ENCODE results near the gene CIROP. TPM values are rescaled to one million over a fixed set of nuclear protein-coding genes. Genes with fewer than 3 reads are reported as not detected.

Gene CIROP
- total RNA-seq, 4 donors from 2014 or later: 0.19 TPM; not detected in 3

DNA sequence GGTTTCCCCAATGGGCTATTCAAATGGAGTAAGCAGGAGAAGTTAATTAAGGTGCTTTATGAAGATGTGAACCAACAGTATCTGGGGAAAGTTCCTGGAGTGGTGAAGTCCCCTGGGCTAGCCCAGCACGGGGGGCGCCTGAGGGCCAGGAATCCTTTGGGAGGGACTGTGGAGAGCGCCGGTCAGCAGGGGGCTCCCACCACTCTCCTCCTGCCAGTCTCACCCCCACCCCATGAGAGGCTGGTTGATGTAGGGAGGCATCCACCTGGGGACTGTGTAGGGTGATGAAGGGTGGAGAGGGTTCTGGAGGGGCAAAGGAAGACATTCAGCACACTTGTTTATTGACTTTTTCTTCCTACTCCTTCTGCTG lies 9.9 kb upstream of the CIROP start:
- TF ChIP-seq CTCF (IDR thresholded peaks at IDR 0.05) (no peak), EP300 (IDR thresholded peaks at IDR 0.05) (no peak), POLR2AphosphoS5 (IDR thresholded peaks at IDR 0.05) (no peak), POLR2A (IDR thresholded peaks at IDR 0.05; ENCODE audit: low read depth) (no peak)
- no peak for DNase-seq (ENCODE audit: extremely low spot score)

GRCh38 chr14:23114120-23114458 lies 9.3 kb upstream of the CIROP start:
- no peaks in the 10 kb centered on the region for H3K9me3 ChIP-seq
- H3K4me3 ChIP-seq: no peak overlapping the region
- intact Hi-C loops (cut with DNase I): no loop called here
- H3K4me1 ChIP-seq: peaks cover 0 to 6% (median 0%) of the 10 kb centered on the region in 4 donors
- no peak for DNase-seq (ENCODE audit: extremely low spot score)
- 88% methylated on average over 5 of the region's 5 CpGs for WGBS
- H3K27me3 ChIP-seq: peaks cover 0 to 58% (median 0%) of the 10 kb centered on the region in 4 donors
- no peak overlapping the region for H3K27ac ChIP-seq (replicated peaks in 1 of 4)
- no peaks in the 10 kb centered on the region for H3K36me3 ChIP-seq
- TF ChIP-seq POLR2A (IDR thresholded peaks at IDR 0.05; ENCODE audit: low read depth): no peak
- no peak for TF ChIP-seq POLR2AphosphoS5 (IDR thresholded peaks at IDR 0.05)
- no peak for TF ChIP-seq CTCF (IDR thresholded peaks at IDR 0.05)
- no peak for TF ChIP-seq EP300 (IDR thresholded peaks at IDR 0.05)

More for the DNA sequence above, 9.9 kb upstream of the CIROP start:
- Histone ChIP-seq H3K27ac (replicated peaks in 1 of 4) (no peak overlapping the region), H3K27me3 (peaks cover 0 to 58% (median 0%) of the 10 kb centered on the region in 4 donors), H3K36me3 (no peaks in the 10 kb centered on the region), H3K9me3 (no peaks in the 10 kb centered on the region), H3K4me3 (no peak overlapping the region), H3K4me1 (peaks cover 0 to 6% (median 0%) of the 10 kb centered on the region in 4 donors)
- 64% methylated on average over 4 of the region's 4 CpGs for WGBS
- intact Hi-C loops (cut with DNase I): no loop called here

- Histone ChIP-seq H3K9me3 (no peaks in the 10 kb centered on the region), H3K27me3 (peaks cover 0 to 58% (median 0%) of the 10 kb centered on the region in 4 donors), H3K36me3 (no peaks in the 10 kb centered on the region), H3K4me1 (peaks cover 0 to 6% (median 0%) of the 10 kb centered on the region in 4 donors), H3K27ac (replicated peaks in 1 of 4) (no peak overlapping the region), H3K4me3 (no peak overlapping the region)
- intact Hi-C loops (cut with DNase I): no loop called here
- no peak for TF ChIP-seq CTCF (IDR thresholded peaks at IDR 0.05)
- DNase-seq (ENCODE audit: extremely low spot score): no peak
- 54% methylated on average over 4 of the region's 10 CpGs for WGBS
Measured at GRCh38 chr14:23113431-23114119, 8.8 kb upstream of the CIROP start.

- no peak overlapping the region for H3K4me3 ChIP-seq
- DNase-seq (ENCODE audit: extremely low spot score): no peak
- no peaks in the 10 kb centered on the region for H3K9me3 ChIP-seq
- TF ChIP-seq POLR2A (IDR thresholded peaks at IDR 0.05; ENCODE audit: low read depth): no peak
- H3K36me3 ChIP-seq: no peaks in the 10 kb centered on the region
- peaks cover 0 to 50% (median 0%) of the 10 kb centered on the region in 4 donors for H3K27me3 ChIP-seq
- H3K27ac ChIP-seq (replicated peaks in 1 of 4): no peak overlapping the region
- H3K4me1 ChIP-seq: peaks cover 0 to 6% (median 0%) of the 10 kb centered on the region in 4 donors
- intact Hi-C loops (cut with DNase I): no loop called here
- WGBS: 46% methylated on average over 9 of the region's 12 CpGs
Measured at GRCh38 chr14:23112359-23113178, 7.8 kb upstream of the CIROP start.

DNA sequence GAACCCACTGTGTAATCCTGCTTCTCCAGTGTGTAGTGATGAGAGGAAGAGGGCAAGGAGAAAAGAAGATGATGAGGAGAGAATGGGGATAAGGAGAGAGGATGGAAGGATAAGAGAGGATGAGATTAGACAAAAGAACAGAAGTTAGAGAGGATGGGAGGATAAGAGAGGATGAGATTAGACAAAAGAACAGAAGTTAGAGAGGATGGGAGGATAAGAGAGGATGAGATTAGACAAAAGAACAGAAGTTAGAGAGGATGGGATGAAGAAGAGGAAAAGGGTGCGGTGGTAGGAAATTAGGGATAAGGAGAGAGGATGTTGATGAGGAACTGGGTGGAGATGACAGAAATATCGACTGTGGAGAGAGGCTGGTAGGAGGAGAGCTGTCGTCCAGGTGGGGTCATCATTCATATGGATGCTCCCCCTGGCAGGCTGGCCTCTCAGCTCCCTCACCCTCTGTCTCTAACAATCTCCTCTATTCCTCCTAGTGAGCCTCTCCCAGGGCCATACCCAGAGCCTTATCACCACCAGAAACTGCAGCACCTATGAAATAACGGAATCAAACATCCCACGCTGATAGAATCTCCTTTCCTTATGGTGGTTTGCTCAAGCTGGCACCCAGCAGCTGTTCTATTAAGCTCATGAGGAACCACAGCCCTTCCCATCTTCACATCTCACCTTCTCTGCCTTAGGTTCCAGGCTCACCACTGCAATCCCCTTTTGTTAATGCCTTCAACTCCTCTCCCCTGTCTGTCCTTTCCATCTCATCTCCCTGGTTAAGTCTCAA lies 6.0 kb upstream of the CIROP start:
- Histone ChIP-seq H3K36me3 (no peaks in the 10 kb centered on the region), H3K27me3 (peaks cover 0 to 33% (median 0%) of the 10 kb centered on the region in 4 donors), H3K9me3 (no peaks in the 10 kb centered on the region), H3K4me1 (peaks cover 0 to 6% (median 0%) of the 10 kb centered on the region in 4 donors), H3K4me3 (no peak overlapping the region), H3K27ac (replicated peaks in 1 of 4) (no peak overlapping the region)
- WGBS: 64% methylated on average over 5 of the region's 5 CpGs
- TF ChIP-seq POLR2A (IDR thresholded peaks at IDR 0.05; ENCODE audit: low read depth): no peak
- no peak for TF ChIP-seq EP300 (IDR thresholded peaks at IDR 0.05)
- no peak for TF ChIP-seq CTCF (IDR thresholded peaks at IDR 0.05)
- TF ChIP-seq POLR2AphosphoS5 (IDR thresholded peaks at IDR 0.05): no peak
- intact Hi-C loops (cut with DNase I): no loop called here
- DNase-seq (ENCODE audit: extremely low spot score): no peak
